ENCODE results near the gene MPRIP.
A peak's percentile ranks its signal among the peaks of the same experiment; 100 is the strongest.

Gene MPRIP

DNA sequence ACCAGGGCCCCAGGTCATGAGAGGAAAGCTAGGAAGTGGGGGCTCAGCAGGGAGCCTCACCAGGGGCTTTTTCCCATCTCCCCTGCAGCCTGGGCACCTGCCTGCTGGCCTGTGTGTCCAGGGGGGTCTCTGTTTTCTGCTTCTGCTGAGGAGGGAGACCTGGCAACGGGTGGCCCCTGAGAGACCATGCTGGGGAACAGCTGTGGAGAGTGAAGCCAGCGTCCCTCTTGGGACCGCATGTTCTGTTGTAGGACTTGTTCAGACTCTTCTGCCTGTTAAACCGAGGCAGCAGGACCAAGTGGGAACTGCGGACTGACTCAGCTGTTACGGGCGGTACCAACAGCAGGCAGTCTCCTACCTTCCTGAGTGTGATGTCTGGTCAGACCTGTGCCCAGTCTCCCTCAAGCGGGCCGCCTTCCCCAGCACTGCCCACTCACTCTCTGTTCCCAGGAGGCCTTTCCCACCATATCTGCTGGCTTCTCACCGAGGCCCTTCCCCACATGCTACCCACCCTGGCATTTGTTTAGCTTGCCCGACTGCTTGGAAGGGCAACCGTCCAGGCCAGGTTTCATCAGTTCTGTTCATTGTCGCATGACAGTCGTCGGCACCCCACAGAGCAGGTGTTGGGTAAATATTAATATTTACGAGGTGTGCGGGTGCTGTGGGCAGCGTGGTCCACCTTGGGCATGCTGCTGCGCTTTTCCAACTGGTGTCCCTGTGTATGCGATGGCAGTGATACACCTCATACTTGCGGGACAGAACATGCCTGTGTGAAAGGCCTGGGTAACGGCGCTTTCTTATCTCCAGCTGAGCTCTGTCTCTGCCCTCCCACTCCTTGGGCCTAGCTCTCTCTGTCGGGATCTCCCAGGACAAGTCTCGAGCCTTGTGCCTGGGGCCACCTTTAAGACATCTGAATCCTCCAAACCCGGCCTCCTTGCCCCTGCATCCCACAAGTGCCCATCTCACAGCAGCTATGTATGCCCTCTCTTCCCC lies 69.4 kb downstream of the MPRIP start:
- DNase-seq = no peak

DNA sequence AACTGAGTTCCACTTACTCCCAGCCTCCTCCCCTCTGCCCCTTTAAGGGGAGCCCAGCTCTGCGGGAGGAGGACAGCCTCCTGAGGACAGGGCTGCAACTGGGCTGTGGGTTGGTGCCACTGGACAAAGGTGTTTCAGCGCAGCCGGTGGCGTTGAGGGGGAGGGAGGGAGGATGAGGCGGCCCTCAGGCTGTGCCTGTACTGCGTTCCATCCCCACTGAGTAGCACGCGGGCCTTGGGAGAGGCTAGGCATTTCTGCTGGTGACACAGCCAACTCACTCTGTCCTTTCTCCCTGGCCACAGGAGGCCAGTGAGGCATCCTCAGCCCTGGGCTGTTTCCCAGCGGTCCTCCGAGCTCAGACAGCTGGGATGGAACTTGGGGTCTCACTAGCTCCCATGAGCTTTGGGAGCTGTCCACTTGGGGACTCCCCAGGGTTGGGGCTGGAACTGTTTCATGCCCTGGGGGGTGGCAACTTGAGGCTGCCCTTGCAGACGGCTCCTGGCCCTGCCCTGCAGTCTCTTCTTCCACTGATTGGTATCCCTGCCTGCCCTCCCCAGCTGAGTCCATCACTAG lies 70.5 kb downstream of the MPRIP start:
- no peak for DNase-seq

DNA sequence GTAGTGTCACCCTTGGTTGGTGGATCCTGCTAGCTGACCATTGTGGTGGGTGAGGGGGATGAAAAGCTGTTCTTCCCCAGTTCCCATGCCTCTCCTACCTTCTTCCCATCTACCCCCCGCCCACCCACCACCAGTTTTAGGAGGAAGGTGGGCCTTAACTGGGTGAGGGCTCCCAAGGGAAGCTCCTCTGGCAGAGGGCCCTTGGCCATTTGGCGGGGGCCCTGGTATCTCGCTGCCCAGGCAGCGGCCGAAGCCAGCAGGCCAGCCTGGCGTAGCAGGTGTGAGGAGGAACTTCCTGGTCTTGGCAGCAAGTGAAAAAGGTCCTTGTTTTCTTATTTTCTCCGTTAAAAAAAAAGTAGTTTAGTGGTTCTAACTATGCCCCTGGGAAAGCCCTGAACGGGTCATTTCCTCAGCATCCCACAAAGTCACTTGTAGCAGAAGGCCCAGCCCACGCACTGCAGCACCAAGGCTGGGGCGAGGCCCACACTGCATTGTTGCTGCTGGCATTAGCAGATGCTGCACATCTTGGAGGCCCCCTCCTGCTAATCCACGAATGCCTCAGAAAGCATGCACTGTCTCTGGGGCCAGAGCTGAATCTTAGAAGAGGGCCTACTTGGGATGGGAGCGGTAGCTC lies 72.5 kb downstream of the MPRIP start:
- no peak for DNase-seq

DNA sequence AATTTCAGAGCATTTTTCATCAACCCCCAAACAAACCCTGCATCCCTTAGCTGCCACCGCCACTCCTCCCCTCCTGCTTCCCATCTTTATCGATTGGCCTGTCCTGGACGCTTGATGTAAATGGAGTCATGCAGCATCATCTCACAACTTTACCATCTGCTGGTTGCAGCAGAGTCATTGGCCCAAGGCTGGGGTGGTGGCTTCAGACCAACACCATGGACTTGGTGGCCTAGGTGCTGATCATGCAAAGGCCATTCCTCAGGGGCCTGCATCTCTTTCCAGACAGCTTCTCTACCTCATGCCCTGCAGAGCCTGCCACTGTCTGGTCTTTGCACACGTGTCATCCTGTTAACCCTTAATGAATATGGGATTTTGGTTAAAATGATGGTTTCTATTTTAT lies 73.4 kb downstream of the MPRIP start:
- no peak for DNase-seq

DNA sequence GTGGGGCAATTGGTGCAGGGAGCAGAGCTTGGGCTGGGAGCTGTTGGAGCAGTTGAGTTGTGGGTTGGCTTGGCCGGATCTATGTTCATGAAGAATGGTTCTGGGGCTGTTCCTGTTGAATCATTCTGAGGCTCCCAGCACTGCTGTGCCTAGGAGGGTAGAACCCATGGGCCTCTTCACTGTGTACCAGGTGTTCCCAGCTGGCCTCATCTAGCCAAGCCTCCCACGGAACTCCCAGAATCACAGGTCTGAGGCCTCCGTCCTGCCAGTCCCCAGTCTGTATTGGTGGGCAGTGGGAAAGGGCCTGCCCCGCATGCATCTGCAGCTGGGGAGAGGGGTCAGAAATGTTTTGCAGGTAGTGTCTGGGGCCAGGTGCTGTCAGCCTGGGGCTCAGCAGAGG lies 74.1 kb downstream of the MPRIP start:
- DNase-seq = no peak

DNA sequence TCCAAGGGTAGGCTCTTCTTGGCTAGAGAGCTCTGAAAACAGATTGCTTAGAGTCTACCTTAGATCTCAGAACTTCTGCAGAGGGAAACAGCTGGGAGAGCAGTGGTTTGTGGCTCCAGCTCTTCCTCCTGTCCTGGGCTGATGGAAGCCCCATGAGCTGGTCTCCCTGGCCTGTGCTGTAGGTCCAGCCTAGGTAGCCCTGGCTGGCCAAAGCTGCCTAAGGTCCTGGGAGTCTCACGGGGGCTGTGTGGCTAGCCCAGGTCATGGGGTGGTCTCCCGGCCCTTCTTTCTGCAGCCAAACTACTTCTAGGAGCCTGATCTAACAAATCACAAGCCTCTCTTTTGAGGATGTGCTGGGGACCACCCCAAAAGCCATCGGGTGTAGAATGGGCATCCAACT lies 75.7 kb downstream of the MPRIP start:
- no peak for DNase-seq

DNA sequence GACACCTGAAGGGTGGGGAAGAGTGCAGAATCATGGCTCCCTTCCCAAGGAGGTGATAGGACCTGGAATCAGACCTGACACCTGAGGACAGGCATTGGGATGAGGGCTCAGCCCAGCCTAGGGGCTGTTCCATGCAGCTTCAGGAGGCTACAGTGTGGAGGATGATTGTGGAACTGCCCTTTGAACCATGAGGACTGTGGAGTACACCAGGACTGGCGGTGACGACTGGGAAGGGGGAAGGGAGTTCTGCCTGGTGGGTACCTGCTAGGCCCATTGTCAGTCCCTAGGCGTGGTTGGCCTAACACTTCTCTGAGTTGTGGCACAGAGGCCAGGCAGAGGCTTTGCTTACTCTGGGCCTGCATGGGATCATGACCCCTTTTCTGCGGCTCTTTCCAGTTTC lies 76.1 kb downstream of the MPRIP start:
- DNase-seq = no peak

DNA sequence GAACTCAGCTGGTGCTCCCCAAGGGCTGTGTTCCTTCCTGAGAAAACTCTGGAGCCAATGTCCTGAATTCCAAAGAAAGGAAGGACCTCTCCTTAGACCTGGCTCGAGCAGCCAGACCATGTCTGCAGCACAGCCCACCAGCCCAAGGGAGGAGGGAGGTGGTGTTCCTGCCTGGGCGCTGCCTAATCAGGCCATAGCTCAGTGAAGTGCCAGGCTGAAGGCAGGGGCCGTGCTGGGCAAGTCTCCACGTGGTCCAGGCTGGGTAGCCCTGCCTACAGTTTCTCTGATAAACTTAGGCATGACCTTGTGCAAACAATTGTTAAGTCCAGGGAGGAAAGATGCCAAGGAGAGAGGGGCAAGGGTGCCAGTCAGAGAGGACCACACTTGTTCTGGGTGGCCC lies 76.8 kb downstream of the MPRIP start:
- DNase-seq = no peak

DNA sequence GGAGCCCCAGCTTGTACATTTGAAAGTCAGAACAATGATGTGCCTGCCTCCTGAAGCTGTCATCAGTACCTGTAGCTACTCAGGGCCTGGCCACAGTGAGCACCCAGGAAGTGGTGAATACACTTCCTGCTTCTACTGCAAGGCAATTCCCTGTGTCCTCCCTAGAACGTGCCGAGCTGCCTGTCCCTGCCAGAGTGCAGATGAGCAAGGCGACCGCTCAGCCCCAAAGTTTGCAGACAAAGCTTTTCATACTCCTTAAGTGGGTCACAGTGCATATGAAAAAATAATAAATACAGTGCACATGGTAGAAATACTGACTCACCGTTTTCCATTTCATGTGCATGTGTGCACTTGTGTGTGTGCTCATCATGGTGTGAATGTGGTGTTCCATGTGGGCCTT lies 77.3 kb downstream of the MPRIP start:
- no peak for DNase-seq

DNA sequence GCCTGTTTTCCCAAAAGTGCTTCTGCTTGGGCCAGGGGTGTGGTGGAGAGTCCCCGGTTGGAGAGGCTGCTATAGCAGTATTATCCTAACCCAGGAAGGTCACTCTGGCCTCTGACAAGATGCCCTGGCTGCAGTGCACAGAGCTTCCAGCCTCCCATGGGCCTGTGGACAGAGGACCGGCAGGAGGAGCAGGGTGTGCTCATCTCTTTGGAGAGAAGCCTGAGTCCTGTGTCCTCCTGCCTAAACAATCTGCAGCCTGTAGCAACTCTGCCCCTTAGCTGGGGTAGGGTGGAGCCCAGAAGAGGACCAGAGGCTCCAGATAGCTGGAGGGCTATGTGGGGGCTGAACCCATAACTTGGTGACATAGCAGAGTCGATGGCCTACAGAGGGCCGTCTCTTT lies 78.0 kb downstream of the MPRIP start:
- no peak for DNase-seq

DNA sequence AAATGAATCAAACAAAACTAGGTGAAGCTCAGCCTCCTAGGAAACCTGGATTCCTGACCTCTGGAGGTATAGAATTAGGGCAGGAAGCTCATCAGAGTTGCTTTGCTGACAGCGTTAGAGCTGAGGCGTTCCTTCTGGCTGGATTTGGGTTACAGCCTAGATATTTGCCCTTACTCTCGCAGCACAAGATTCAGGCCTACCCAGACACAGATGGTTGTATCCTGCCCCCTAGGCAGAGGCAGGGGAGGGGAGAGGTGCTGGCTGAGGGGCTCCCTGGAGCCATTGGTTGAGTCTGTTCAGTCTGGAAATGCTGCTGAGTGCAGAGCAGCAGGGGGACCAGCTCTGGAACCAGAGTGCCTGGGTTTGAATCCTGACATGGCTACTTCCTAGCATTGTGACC lies 78.4 kb downstream of the MPRIP start:
- no peak for DNase-seq

DNA sequence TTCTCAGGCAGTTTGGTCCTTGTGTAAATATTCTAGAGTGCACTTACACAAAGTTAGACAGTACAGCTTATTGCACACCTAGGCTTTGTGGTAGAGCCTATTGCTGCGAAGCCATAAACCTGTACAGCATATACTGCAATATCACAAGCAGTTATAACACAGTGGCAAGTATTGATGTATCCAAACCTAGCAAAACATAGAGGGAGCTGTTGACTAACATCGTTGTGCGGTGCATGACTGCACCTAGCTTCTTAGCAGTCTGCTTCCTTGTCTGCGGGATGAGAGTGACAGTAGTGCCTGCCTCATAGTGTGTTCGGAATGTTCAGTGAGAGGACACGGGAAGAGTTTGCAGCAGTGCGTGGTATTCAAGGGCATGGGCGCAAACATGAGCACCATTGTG lies 78.9 kb downstream of the MPRIP start:
- DNase-seq = no peak

DNA sequence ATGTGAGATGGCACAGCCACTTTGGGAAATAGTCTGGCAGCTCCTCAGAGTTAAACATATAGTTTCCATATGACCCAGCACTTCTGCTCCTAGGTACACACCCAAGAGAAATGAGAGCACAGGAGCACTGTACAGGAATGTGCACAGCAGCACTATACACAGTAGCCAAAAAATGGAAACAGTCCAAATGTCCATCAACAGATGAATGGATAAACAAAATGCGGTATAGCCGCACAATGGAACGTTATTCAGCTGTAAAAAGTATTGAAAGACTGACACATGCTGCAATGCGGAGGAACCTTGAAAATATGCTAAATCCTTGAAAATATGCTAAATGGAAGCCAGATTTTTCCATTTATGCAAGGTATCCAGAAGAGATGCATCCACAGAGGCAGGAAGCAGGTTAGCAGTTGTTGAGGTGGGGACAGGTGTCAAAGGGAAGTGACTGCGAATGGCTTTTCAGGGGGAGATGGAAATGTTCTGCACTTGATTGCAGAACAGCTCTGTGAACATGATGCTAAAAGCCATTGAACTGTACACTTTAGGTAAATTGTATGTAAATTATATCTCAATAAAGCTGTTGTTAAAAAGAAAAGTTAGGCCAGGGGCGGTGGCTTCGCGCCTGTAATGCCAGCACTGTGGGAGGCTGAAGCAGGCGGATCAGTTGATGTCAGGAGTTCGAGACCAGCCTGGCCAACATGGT lies 80.7 kb downstream of the MPRIP start:
- DNase-seq = no peak

DNA sequence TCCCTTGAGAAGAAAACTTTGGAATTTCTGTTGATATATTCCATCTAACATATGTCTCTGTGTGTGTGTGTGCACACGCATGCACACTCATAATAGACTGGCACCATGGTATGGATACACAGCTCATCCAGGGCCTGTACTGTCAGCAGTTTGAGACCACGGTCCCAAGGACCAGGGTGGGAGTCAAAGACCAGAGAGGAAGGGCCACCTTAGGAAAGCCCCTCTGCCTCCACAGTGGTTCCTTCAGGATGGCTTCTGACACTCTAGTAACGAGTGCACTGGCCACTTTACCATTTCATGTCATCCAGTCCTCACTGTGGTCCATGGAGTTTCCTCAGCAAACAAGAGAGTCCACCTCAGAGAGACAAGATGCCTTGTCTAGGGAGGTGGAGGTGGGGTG lies 82.1 kb downstream of the MPRIP start:
- no peak for DNase-seq

DNA sequence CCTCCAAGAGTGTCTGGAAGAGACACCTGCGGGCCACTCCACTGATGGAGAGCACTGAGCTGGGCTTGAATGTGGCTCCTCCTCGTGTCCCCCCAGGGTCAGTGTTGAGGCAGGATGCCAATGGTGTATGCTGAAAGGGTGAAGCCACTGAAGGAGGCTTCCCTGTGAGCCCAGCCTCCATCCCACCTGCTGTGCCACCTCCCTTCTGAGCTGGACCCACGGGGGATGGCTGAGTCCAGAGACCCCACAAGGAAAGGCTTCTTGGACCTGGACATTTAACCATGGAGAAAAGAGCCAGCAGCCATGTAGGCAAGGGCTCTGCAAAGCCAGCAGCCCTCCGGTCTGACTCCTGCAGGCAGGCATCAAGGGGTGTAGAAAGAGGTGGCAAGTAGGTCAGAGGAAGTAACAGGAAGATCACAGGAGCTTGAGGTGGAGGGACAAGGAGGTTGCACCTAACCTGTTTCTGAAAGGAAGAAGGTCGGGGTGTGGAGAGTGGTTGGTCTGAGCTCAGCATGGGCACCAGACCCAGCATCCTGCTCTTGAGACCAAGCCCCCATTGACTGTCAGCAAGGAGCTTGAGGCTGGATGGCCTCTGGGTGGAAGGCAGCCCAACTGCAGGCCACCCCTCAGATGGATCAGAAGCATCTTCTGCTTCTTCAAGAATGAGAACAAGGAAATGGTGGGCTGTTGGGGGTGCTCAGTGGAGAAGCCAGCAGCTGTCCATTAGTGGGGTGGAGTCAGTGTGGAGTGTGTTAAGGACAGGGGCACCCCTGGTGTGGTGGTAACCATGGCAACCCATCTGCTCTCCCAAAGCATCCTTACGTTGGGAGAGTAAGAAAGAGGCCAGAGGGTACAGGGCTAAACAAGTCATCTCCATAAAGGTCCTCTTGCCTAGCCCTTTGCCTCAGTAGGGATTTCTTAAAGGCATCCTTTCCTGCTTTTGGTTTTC lies 83.2 kb downstream of the MPRIP start:
- DNase-seq = peak; percentile 15

DNA sequence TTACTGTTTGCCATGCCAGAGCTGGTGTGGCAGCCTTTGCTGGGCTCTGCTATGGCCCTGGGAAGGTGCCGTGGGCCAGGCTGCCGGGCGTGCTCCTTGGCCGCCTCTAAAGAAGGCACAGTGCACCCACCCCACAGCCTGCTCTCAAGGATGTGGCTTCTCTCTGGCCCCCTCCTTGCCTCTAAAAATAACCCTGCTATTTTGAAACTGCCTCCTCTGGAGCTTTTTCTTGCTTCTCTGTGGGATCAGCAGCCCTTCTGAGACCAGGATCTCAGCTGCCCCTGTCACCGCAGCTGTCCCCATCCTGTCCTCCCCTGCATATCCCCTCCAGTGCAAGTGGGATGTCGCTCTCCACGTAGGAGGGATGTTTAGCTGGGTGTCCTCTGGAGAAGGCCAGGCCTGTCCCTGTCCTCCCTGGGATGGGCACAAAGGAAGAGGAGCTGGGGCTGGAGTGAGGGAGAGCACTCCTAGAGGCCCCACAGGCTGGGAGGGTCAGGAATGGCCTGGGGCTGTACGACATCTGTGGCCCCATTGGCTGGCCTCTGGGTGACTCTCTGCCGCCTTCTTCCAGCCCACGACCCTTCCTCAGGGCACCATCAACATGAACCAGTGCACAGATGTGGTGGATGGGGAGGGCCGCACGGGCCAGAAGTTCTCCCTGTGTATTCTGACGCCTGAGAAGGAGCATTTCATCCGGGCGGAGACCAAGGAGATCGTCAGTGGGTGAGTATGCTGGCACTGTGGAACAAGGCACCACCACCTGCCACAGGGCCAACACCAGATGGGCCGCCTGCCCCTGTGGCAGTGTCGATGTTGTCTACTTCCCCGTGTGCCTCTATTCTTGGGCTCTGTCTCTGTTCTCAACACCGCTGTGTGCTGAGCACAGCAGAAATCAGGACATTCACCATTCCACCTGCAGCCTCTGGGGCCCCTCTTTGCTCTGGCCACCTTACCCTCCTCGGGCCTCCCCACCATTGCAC lies 84.2 kb downstream of the MPRIP start:
- no peak for DNase-seq

DNA sequence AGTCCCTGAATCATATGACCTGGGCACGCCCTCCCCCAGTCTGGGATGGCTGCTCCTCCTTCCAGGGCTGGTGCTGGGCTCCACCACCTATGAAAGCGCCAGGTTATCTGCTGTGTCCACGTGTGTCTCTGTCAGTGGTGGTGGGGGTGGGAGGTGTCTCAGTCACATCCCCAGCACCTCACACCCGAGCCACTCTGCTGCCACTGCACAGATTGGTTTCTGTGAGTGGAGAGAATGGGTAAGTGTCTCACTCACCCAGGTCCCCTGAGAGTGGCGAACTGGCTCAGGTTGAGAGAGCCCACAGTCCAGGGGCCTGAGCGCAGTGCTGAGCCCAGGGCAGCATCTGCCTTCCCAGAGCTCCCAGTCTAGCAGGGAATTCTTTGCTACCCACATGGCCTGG lies 84.9 kb downstream of the MPRIP start:
- no peak for DNase-seq

DNA sequence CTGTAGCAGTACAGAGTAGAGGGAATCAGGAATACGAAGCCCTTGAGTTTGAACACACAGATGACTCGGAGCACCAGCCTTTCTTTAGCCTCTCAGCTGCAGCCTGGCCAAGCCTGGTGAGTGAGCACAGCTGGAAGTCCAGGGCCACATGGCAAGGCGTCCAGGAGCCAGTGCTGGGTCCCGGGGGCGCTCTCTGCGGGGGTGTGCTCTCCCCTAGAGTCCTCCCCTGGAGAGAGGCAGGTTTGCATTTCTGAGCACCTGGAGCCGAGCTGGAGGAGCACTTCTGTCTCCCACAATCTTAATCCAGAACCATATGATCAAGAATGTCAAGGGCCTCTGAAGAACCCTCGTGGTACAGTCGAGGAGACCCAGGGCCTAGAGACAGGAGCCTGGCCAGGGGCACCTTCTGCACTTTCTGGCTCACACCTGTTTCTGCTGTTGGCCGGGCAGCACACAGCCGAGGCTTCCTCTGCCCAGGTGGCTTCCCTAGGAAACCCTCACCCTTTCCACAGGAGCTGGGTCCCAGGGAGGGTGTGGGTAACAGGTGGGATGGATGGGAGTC lies 85.6 kb downstream of the MPRIP start:
- peak; percentile 12 for DNase-seq

DNA sequence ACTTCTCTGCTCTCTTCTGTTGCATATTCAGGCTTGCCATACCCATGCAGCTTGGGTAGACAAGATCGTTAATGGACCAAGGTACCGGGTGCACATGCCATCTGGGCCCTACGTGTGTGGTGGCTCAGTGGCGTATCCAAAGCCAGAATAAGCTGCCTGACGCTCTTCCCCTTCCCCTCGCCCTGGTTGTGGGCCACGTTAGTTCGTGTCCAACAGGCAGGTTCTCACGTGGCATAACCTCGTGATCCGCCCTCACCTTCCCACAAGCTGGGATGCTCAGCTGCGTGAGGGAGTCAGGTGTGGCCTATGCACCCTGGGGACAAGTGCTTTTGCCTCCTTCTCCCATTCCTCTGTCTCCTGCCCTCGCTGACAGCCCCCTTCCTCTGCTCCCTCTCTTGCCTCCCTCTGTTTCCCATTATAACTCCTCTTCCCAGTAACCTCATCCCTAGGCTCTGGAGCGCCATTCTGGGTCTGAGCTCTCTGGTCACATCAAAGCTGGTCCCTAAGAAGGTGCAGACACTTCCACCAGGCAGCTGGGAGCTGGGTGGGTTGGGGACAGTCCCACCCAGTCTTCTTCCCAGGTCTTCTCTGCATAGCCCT lies 86.3 kb downstream of the MPRIP start:
- DNase-seq = no peak

DNA sequence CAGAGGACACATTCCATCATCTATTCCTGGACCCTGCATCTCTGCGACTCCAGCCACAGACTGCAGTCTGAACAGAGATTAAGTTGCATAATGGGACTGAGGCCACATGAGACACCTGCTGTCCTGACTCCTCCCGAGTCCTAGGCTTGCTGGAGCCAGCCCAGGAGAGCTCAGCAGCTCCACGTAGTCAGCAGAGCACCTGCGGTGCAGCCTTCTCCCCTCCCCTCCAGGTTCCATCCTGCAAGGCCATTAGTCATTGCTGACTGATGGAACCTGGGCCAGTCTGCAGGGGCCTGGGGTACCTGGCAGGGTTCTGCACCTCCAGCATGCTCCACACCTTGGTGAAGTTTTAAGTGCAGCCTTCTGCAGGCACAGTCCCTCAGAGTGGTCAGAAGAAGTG lies 87.2 kb downstream of the MPRIP start:
- peak; percentile 61 for DNase-seq
